Activated CD4-positive, alpha-beta memory T cell treated with anti-CD3 and anti-CD28 coated beads, Interleukin-2, amount 10 ng/mL, durations not matched to agents 7 days and 5 days (primary cell): ENCODE data around the gene ZKSCAN7. TPM values are rescaled to one million over a fixed set of nuclear protein-coding genes. Genes with fewer than 3 reads are reported as not detected.

ENCODE experiments used
- CTCF ChIA-PET: fragments of 350-600 bp; sonication (Branson Sonifier 250); formaldehyde crosslinking; loops from one replicate; lab custom pipeline; 2021; ENCODE audit warnings: antibody characterized with exemption, inconsistent platforms; lab: Charles Lee
- POLR2A ChIA-PET: fragments of 350-600 bp; sonication (Branson Sonifier 250); formaldehyde crosslinking; loops from one replicate; lab custom pipeline; 2021; ENCODE audit warnings: antibody characterized with exemption; lab: Charles Lee
- DNase-seq: peaks from one replicate; pipeline ENCODE4 v3.0.0-alpha.2; 2020
- H3K27ac Mint-ChIP-seq: one replicate; pipeline ENCODE4 v1.8.0; 2021; ENCODE audit warnings: mild to moderate bottlenecking, mixed read lengths
- H3K27me3 Mint-ChIP-seq: one replicate; pipeline ENCODE4 v1.8.0; 2021; ENCODE audit warnings: mixed read lengths
- H3K36me3 Mint-ChIP-seq: one replicate; pipeline ENCODE4 v1.8.0; 2021; ENCODE audit warnings: low read depth, mixed read lengths
- H3K4me1 Mint-ChIP-seq: one replicate; pipeline ENCODE4 v1.8.0; 2021; ENCODE audit warnings: mixed read lengths
- H3K4me3 Mint-ChIP-seq: one replicate; pipeline ENCODE4 v1.8.0; 2021; ENCODE audit warnings: mild to moderate bottlenecking, mixed read lengths
- H3K9me3 Mint-ChIP-seq: one replicate; pipeline ENCODE4 v1.8.0; 2021; ENCODE audit warnings: mixed read lengths
- total RNA-seq, 2 experiments: library from RNA; stranded (reverse); gene quantifications; one replicate each; pipeline ENCODE4 v1.2.3, GENCODE V29; 2021

The ZKSCAN7 gene
- total RNA-seq = under 1 TPM; 0.60 to 0.98 TPM

- DNase-seq = peak; percentile 45
- no peaks in the 10 kb centered on the region for H3K27me3 Mint-ChIP-seq
- peak within 1 kb of the TSS; percentile 54 for H3K27ac Mint-ChIP-seq
- ChIA-PET CTCF (no interaction called here), POLR2A (interaction anchor here (1.3 to 1.6 kb wide), 4 partner anchors 44 to 207 kb away, joined by 3 to 8 read pairs (median 4); partner anchors contain the start of genes KIAA1143, KIF15 and ZNF445)
- peak within 1 kb of the TSS; percentile 80 for H3K4me3 Mint-ChIP-seq
- H3K36me3 Mint-ChIP-seq = peaks cover 15% of the 10 kb centered on the region
- H3K4me1 Mint-ChIP-seq = peaks cover 10% of the 10 kb centered on the region
- H3K9me3 Mint-ChIP-seq = peaks cover 22% of the 10 kb centered on the region
These were observed at the start of gene ZKSCAN7 for GRCh38 chr3:44554626-44555592. Gene ZKSCAN7, plus strand, starts transcription at chr3:44555193. Its CDS starts 1,855 bp downstream, at chr3:44557048.

- ChIA-PET POLR2A (no interaction called here), CTCF (no interaction called here)
- DNase-seq = no peak
- peaks cover 57% of the 10 kb centered on the region for H3K36me3 Mint-ChIP-seq
- no peak overlapping the region for H3K27ac Mint-ChIP-seq
- no peaks in the 10 kb centered on the region for H3K27me3 Mint-ChIP-seq
- no peak overlapping the region for H3K4me3 Mint-ChIP-seq
- H3K9me3 Mint-ChIP-seq = peaks cover 28% of the 10 kb centered on the region
- peaks cover 22% of the 10 kb centered on the region for H3K4me1 Mint-ChIP-seq
These were observed 48.4 kb upstream of the ZKSCAN7 start for GRCh38 chr3:44506556-44506955.

GRCh38 chr3:44506961-44507360 lies 48.0 kb upstream of the ZKSCAN7 start:
- peaks cover 26% of the 10 kb centered on the region for H3K4me1 Mint-ChIP-seq
- POLR2A ChIA-PET = no interaction called here
- no peak overlapping the region for H3K27ac Mint-ChIP-seq
- no peaks in the 10 kb centered on the region for H3K27me3 Mint-ChIP-seq
- no peak overlapping the region for H3K4me3 Mint-ChIP-seq
- H3K9me3 Mint-ChIP-seq = peaks cover 24% of the 10 kb centered on the region
- no peak for DNase-seq
- peaks cover 53% of the 10 kb centered on the region for H3K36me3 Mint-ChIP-seq
- CTCF ChIA-PET = no interaction called here

- no peaks in the 10 kb centered on the region for H3K27me3 Mint-ChIP-seq
- H3K4me1 Mint-ChIP-seq = peaks cover 26% of the 10 kb centered on the region
- peaks cover 12% of the 10 kb centered on the region for H3K9me3 Mint-ChIP-seq
- peak overlapping the region; percentile 85 for H3K4me3 Mint-ChIP-seq
- no peak for DNase-seq
- ChIA-PET CTCF (no interaction called here), POLR2A (interaction anchor here (2.7 to 3.1 kb wide), 2 partner anchors 32 to 70 kb away, joined by 11 to 16 read pairs; partner anchors contain the start of gene ZNF445)
- peaks cover 35% of the 10 kb centered on the region for H3K36me3 Mint-ChIP-seq
- no peak overlapping the region for H3K27ac Mint-ChIP-seq
These were observed 45.5 kb upstream of the ZKSCAN7 start for GRCh38 chr3:44509393-44509921.

GRCh38 chr3:44510000-44510368 lies 45.0 kb upstream of the ZKSCAN7 start:
- no peaks in the 10 kb centered on the region for H3K27me3 Mint-ChIP-seq
- peak overlapping the region; percentile 85 for H3K4me3 Mint-ChIP-seq
- no peak for DNase-seq
- peaks cover 12% of the 10 kb centered on the region for H3K9me3 Mint-ChIP-seq
- ChIA-PET POLR2A (interaction anchor here (1.4 to 3.1 kb wide), 7 partner anchors 32 to 466 kb away, joined by 3 to 26 read pairs (median 15); partner anchors contain the start of genes EXOSC7, KIAA1143, KIF15 and TCAIM), CTCF (no interaction called here)
- peaks cover 33% of the 10 kb centered on the region for H3K36me3 Mint-ChIP-seq
- H3K4me1 Mint-ChIP-seq = peaks cover 26% of the 10 kb centered on the region
- H3K27ac Mint-ChIP-seq = peak overlapping the region; percentile 69

- ChIA-PET CTCF (interaction anchor here (1.0 to 1.7 kb wide), 5 partner anchors 9 to 250 kb away, joined by 3 to 7 read pairs (median 4); partner anchors contain the start of genes KIAA1143, TCAIM and ZNF445), POLR2A (interaction anchor here (0.7 to 3.1 kb wide), 14 partner anchors 8 to 465 kb away, joined by 3 to 26 read pairs (median 4); partner anchors contain the start of genes EXOSC7, KIAA1143, KIF15 and TCAIM)
- Mint-ChIP-seq H3K27ac (peak overlapping the region; percentile 74), H3K4me1 (peaks cover 26% of the 10 kb centered on the region), H3K9me3 (peaks cover 5% of the 10 kb centered on the region), H3K4me3 (peak overlapping the region; percentile 85), H3K27me3 (peaks cover 1% of the 10 kb centered on the region), H3K36me3 (peaks cover 21% of the 10 kb centered on the region)
- DNase-seq = no peak
These were observed 43.8 kb upstream of the ZKSCAN7 start for GRCh38 chr3:44511238-44511566.

GRCh38 chr3:44513513-44513912 lies 41.5 kb upstream of the ZKSCAN7 start:
- no peak overlapping the region for H3K27ac Mint-ChIP-seq
- H3K27me3 Mint-ChIP-seq = peaks cover 6% of the 10 kb centered on the region
- peaks cover 4% of the 10 kb centered on the region for H3K36me3 Mint-ChIP-seq
- peaks cover 26% of the 10 kb centered on the region for H3K4me1 Mint-ChIP-seq
- H3K4me3 Mint-ChIP-seq = no peak overlapping the region
- no peak for DNase-seq
- H3K9me3 Mint-ChIP-seq = no peaks in the 10 kb centered on the region
- POLR2A ChIA-PET = no interaction called here
- CTCF ChIA-PET = interaction anchor here (1.2 kb wide), 1 partner anchor 41 kb away, joined by 3 read pairs; no protein-coding TSS in a partner anchor

- no peak overlapping the region for H3K4me3 Mint-ChIP-seq
- no peaks in the 10 kb centered on the region for H3K9me3 Mint-ChIP-seq
- peaks cover 18% of the 10 kb centered on the region for H3K27me3 Mint-ChIP-seq
- H3K4me1 Mint-ChIP-seq = peaks cover 14% of the 10 kb centered on the region
- no peaks in the 10 kb centered on the region for H3K36me3 Mint-ChIP-seq
- ChIA-PET CTCF (no interaction called here), POLR2A (no interaction called here)
- DNase-seq = no peak
- no peak overlapping the region for H3K27ac Mint-ChIP-seq
These were observed 38.8 kb upstream of the ZKSCAN7 start for GRCh38 chr3:44516230-44516629.

- Mint-ChIP-seq H3K4me1 (peaks cover 6% of the 10 kb centered on the region), H3K27me3 (peaks cover 28% of the 10 kb centered on the region), H3K36me3 (no peaks in the 10 kb centered on the region), H3K9me3 (no peaks in the 10 kb centered on the region), H3K27ac (no peak overlapping the region), H3K4me3 (no peak overlapping the region)
- ChIA-PET POLR2A (interaction anchor here (1.3 kb wide), 1 partner anchor 8 kb away, joined by 3 read pairs; no protein-coding TSS in a partner anchor), CTCF (interaction anchor here (2.5 kb wide), 1 partner anchor 14 kb away, joined by 5 read pairs; no protein-coding TSS in a partner anchor)
- DNase-seq = no peak
These were observed 36.2 kb upstream of the ZKSCAN7 start for GRCh38 chr3:44518782-44519156.

GRCh38 chr3:44521721-44522120 lies 33.3 kb upstream of the ZKSCAN7 start:
- Mint-ChIP-seq H3K9me3 (no peaks in the 10 kb centered on the region), H3K4me1 (peaks cover 6% of the 10 kb centered on the region), H3K27ac (no peak overlapping the region), H3K27me3 (peaks cover 33% of the 10 kb centered on the region), H3K36me3 (no peaks in the 10 kb centered on the region), H3K4me3 (no peak overlapping the region)
- CTCF ChIA-PET = interaction anchor here (0.7 kb wide), 1 partner anchor 433 kb away, joined by 5 read pairs; no protein-coding TSS in a partner anchor
- POLR2A ChIA-PET = no interaction called here
- no peak for DNase-seq

GRCh38 chr3:44522494-44522933 lies 32.5 kb upstream of the ZKSCAN7 start:
- peaks cover 6% of the 10 kb centered on the region for H3K4me1 Mint-ChIP-seq
- H3K36me3 Mint-ChIP-seq = no peaks in the 10 kb centered on the region
- no peak overlapping the region for H3K4me3 Mint-ChIP-seq
- no peak overlapping the region for H3K27ac Mint-ChIP-seq
- H3K9me3 Mint-ChIP-seq = no peaks in the 10 kb centered on the region
- DNase-seq = no peak
- peaks cover 30% of the 10 kb centered on the region for H3K27me3 Mint-ChIP-seq
- POLR2A ChIA-PET = no interaction called here
- CTCF ChIA-PET = interaction anchor here (0.7 kb wide), 1 partner anchor 432 kb away, joined by 5 read pairs; no protein-coding TSS in a partner anchor

- Mint-ChIP-seq H3K27me3 (peaks cover 30% of the 10 kb centered on the region), H3K4me1 (no peaks in the 10 kb centered on the region), H3K9me3 (no peaks in the 10 kb centered on the region), H3K27ac (no peak overlapping the region), H3K36me3 (no peaks in the 10 kb centered on the region), H3K4me3 (no peak overlapping the region)
- DNase-seq = no peak
- ChIA-PET POLR2A (no interaction called here), CTCF (no interaction called here)
These were observed 29.9 kb upstream of the ZKSCAN7 start for GRCh38 chr3:44525060-44525459.
